ENCODE measurements around the gene MOB2.

GRCh38 chr11:1443737-1444136 lies 42.8 kb downstream of the MOB2 start:
- TF ChIP-seq POLR2A (IDR thresholded peaks at IDR 0.05): no peak
- TF ChIP-seq, protein P1, sequence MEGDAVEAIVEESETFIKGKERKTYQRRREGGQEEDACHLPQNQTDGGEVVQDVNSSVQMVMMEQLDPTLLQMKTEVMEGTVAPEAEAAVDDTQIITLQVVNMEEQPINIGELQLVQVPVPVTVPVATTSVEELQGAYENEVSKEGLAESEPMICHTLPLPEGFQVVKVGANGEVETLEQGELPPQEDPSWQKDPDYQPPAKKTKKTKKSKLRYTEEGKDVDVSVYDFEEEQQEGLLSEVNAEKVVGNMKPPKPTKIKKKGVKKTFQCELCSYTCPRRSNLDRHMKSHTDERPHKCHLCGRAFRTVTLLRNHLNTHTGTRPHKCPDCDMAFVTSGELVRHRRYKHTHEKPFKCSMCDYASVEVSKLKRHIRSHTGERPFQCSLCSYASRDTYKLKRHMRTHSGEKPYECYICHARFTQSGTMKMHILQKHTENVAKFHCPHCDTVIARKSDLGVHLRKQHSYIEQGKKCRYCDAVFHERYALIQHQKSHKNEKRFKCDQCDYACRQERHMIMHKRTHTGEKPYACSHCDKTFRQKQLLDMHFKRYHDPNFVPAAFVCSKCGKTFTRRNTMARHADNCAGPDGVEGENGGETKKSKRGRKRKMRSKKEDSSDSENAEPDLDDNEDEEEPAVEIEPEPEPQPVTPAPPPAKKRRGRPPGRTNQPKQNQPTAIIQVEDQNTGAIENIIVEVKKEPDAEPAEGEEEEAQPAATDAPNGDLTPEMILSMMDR (IDR thresholded peaks at IDR 0.05 in 4 of 5, conservative IDR thresholded peaks at IDR 0.05 in 1 of 5): no peak

All from gastrocnemius medialis (tissue), 4 donors.